Muscle of leg (tissue), 11 donors: ENCODE results near the gene SMG1. TPM values are rescaled to one million over a fixed set of nuclear protein-coding genes. Genes with fewer than 3 reads are reported as not detected.
"Not testable (repeated sequence)": the region's sequence is repeated elsewhere in the genome, so short reads cannot be mapped to it uniquely, and the experiment has no call there.

Experiments
- DNase-seq: peaks from one replicate; pipeline ENCODE4 v3.0.0; 2013
- H3K27ac ChIP-seq: one replicate; pipeline ENCODE4 v1.5.1; 2013; ENCODE audit warnings: mild to moderate bottlenecking, low read length, control low read depth
- H3K27me3 ChIP-seq: one replicate; pipeline ENCODE4 v1.6.1; 2013; ENCODE audit warnings: low read length; ENCODE audit not compliant: control insufficient read depth, insufficient read depth
- H3K36me3 ChIP-seq: one replicate; pipeline ENCODE4 v1.6.1; 2013; ENCODE audit warnings: low read length; ENCODE audit not compliant: control insufficient read depth, insufficient read depth
- H3K4me1 ChIP-seq: one replicate; pipeline ENCODE4 v1.6.1; 2013; ENCODE audit warnings: low read length; ENCODE audit not compliant: control insufficient read depth, insufficient read depth
- H3K4me3 ChIP-seq: one replicate; pipeline ENCODE4 v1.5.1; 2013; ENCODE audit warnings: low read length, control low read depth
- H3K9me3 ChIP-seq: replicated peaks from 2 replicates; pipeline ENCODE4 v1.6.1; 2013; ENCODE audit warnings: low read depth, low read length; ENCODE audit not compliant: control insufficient read depth
- WGBS: methylation state at CpG from one replicate; pipeline ENCODE4 v1.1.5; 2013; ENCODE audit warnings: missing lambda C conversion rate; ENCODE audit not compliant: insufficient coverage; 5-methylcytosine and 5-hydroxymethylcytosine counted together
- polyA plus RNA-seq, 8 donors: library from polyadenylated mRNA; unstranded; fragments of 120-200 nt; gene quantifications; one replicate each; pipeline versions ENCODE4 v1.2.1 to v1.2.3, GENCODE V29; 2013; ENCODE audit warnings: inconsistent platforms in 1 of 8, low replicate concordance in 1 of 8; ENCODE audit not compliant: insufficient read length in 8 of 8, insufficient read depth in 1 of 8
- total RNA-seq: library from RNA; stranded (reverse); fragments of 120-200 nt; gene quantifications from one replicate; pipeline ENCODE4 v1.2.4, GENCODE V29; 2013

The SMG1 gene
- total and polyA plus RNA-seq, 9 donors: 24.7 to 49.5 (median 35.8) TPM

GRCh38 chr16:18774651-18775050, 151.6 kb downstream of the SMG1 start:
- H3K27ac ChIP-seq, H3K4me1 ChIP-seq, H3K4me3 ChIP-seq, H3K27me3 ChIP-seq, H3K36me3 ChIP-seq, H3K9me3 ChIP-seq, DNase-seq: not testable (repeated sequence)
- 90% methylated on average over 3 of the region's 4 CpGs for WGBS

DNA sequence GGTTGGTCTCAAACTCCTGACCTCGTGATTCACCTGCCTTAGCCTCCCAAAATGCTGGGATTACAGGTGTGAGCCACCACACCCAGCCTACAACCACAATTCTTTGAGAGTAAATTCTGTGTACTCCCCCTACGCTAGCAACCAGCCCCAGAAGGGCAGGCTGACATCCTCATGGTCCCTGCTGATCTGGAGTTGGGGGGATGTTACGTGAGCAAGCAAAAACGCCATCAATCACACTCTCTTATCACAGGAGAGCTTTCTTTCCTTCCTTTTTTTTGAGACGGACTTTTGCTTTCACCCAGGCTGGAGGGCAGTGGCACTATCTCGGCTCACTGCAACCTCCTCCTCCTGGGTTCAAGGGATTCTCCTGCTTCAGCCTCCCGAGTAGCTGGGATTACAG, 154.0 kb downstream of the SMG1 start:
- 91% methylated on average over 4 of the region's 7 CpGs for whole genome bisulfite sequencing
- H3K27ac ChIP-seq: not testable (repeated sequence)

DNA sequence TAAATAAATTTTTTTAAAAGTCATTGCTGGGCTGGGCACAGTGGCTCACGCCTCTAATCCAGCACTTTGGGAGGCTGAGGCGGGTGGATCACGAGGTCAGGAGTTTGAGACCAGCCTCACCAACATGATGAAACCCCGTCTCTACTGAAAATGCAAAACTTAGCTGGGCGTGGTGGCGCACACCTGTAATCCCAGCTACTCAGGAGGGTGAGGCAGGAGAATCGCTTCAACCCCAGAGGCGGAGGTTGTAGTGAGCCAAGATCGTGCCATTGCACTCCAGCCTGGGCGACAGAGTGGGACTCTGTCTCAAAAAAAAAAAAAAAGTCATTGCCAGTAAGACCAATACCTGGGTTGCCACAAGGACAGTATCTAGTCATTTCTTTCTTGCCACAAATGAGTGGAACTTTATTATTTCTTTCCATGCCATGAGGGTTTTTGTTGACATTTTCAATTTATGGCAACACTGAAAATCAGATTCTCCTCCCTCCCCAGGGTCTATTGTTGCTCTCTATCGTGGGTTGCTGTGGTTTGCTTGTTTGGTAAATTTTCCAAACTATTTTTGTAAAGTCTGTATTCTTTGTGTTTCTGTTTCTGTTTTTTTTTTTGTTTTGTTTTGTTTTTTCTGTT, 155.8 kb downstream of the SMG1 start:
- H3K27me3 ChIP-seq, H3K36me3 ChIP-seq, DNase-seq, H3K4me1 ChIP-seq, H3K4me3 ChIP-seq, H3K9me3 ChIP-seq, H3K27ac ChIP-seq: not testable (repeated sequence)
- WGBS: 97% methylated on average over 6 of the region's 11 CpGs

More for the DNA sequence above, 154.0 kb downstream of the SMG1 start:
- not testable (repeated sequence) for DNase-seq, H3K4me3 ChIP-seq, H3K4me1 ChIP-seq, H3K9me3 ChIP-seq, H3K36me3 ChIP-seq, H3K27me3 ChIP-seq

GRCh38 chr16:18767217-18767616, 159.0 kb downstream of the SMG1 start:
- not testable (repeated sequence) for H3K4me3 ChIP-seq, H3K27ac ChIP-seq, H3K36me3 ChIP-seq, H3K4me1 ChIP-seq, H3K27me3 ChIP-seq, H3K9me3 ChIP-seq, DNase-seq
- WGBS: 81% methylated on average over 2 of the region's 7 CpGs

DNA sequence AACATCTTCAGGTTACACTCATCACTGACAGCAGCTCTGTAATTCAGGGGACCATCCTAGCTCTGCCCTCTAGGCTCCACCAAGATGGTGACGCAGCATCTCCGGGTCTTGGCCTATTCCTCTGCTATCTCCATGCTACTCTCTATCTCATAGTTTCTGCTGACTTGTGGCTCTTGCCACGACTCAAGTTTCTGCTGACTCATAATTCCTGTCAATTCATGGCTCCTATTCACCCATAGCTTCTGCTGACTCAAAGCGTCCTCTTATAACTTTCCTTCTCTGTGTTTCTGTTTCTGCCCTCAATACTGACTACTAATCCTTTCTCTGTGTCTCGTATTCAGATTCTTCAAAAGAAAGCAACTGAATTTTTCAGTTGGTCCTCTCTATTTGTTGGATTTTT, 163.5 kb downstream of the SMG1 start:
- no CpG with 5 or more reads among the region's 5 CpGs for WGBS
- not testable (repeated sequence) for H3K27me3 ChIP-seq, H3K4me1 ChIP-seq, H3K9me3 ChIP-seq, DNase-seq, H3K27ac ChIP-seq, H3K36me3 ChIP-seq, H3K4me3 ChIP-seq

DNA sequence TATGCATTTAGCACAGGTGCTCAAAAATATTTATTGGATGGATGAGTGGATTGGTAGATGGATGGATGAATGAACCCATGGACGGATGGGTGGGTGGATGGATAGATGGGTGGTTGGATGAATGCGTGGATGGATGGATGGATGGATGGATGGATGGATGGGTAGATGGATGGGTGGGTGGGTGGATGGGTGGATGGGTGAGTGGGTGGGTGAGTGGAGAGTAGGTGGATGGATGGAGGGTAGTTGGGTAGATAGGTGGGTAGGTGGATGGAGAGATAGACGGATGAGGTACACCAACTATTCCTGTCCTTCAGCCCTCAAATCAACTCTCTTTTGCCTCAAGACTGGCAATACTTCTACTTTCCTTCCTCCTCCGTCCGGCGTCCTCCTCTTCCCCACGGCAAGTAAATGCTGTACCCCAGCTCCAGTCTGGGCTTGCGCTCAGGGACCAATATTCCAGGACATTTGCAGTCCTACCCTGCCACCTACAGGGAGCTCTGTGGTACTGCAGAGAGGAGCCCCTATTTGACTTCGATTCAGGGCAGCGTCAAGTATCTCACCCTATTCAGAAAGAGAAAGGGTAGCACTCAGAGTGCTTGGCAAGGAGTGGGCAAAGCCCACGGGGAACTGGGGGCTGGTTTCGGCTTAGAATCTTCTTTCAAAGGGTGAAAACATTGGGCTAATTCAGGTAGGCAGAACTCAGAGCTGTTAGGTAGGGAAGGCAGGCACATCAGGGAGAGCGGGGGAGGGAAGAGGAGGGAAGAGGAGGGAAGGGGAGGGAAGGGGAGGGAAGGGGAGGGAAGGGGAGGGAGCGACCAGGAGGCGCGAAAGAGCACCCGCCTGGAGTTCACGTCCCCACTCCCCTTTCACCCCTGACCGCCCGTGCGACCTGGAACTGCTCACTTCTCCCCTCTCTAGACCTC, 166.3 kb downstream of the SMG1 start:
- not testable (repeated sequence) for H3K4me1 ChIP-seq, H3K27me3 ChIP-seq, H3K36me3 ChIP-seq, DNase-seq, H3K4me3 ChIP-seq, H3K9me3 ChIP-seq, H3K27ac ChIP-seq
- 44% methylated on average over 2 of the region's 21 CpGs for WGBS

- not testable (repeated sequence) for H3K9me3 ChIP-seq, H3K36me3 ChIP-seq, H3K4me3 ChIP-seq, H3K4me1 ChIP-seq, H3K27me3 ChIP-seq, DNase-seq, H3K27ac ChIP-seq
- no CpG with 5 or more reads among the region's 10 CpGs for WGBS
These were observed 168.1 kb downstream of the SMG1 start for GRCh38 chr16:18757960-18758660.

DNA sequence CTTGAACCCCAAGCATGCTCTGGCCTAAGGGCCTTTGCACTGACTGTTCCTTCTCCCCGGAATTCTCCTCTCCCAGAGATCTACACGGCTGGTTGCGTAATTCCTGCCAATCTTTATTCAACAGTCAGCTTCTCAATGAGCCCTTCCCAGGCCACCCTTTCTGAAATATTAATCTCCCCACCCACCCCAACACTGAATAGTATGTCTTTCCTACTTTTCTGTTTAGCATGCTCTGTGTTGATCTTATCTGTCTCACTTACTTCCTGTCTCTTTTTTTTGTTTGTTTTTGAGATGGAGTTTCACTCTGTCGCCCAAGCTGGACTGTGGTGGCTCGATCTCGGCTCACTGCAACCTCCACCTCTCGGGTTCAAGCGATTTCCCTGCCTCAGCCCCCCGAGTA, 169.6 kb downstream of the SMG1 start:
- not testable (repeated sequence) for DNase-seq

More for the DNA sequence above, 169.6 kb downstream of the SMG1 start:
- H3K27ac ChIP-seq, H3K4me3 ChIP-seq, H3K27me3 ChIP-seq, H3K9me3 ChIP-seq, H3K36me3 ChIP-seq, H3K4me1 ChIP-seq: not testable (repeated sequence)
- 71% methylated on average over 1 of the region's 9 CpGs for WGBS
